Measurements from ENCODE around the gene MLH3.

DNA sequence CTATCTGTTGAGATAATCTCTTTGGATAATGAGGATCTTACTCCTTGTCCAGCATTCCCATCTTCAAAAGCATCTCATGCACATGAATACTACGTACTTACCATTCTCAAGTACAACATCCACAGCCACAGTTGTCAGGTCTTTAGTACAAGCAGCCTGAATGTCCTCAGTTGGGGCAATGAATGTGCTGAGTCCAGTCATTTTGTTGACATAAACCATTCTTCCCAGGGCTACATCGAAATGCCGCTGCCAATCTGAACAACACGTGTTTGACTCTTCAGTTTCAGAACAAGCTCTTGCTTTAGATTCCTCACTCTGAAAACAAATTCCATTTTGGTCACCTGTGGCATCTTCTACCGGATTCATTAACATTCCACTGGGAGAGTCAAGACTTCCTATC lies 5.0 kb downstream of the MLH3 start:
- TF ChIP-seq, protein P1, sequence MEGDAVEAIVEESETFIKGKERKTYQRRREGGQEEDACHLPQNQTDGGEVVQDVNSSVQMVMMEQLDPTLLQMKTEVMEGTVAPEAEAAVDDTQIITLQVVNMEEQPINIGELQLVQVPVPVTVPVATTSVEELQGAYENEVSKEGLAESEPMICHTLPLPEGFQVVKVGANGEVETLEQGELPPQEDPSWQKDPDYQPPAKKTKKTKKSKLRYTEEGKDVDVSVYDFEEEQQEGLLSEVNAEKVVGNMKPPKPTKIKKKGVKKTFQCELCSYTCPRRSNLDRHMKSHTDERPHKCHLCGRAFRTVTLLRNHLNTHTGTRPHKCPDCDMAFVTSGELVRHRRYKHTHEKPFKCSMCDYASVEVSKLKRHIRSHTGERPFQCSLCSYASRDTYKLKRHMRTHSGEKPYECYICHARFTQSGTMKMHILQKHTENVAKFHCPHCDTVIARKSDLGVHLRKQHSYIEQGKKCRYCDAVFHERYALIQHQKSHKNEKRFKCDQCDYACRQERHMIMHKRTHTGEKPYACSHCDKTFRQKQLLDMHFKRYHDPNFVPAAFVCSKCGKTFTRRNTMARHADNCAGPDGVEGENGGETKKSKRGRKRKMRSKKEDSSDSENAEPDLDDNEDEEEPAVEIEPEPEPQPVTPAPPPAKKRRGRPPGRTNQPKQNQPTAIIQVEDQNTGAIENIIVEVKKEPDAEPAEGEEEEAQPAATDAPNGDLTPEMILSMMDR (IDR thresholded peaks at IDR 0.05; ENCODE audit: extremely low read depth in 1 of 2, insufficient read depth in 1 of 2, low read depth in 1 of 2, low read length in 2 of 2): no peak
- TF ChIP-seq FOS (IDR thresholded peaks at IDR 0.05; ENCODE audit: borderline replicate concordance, insufficient read depth, low read length) (no peak), JUN (IDR thresholded peaks at IDR 0.05; ENCODE audit: borderline replicate concordance, insufficient read depth, insufficient read length, low read depth) (no peak), EZH2 (IDR thresholded peaks at IDR 0.05; ENCODE audit: borderline replicate concordance, low read depth, low read length, severe bottlenecking) (no peak), POLR2A (IDR thresholded peaks at IDR 0.05; ENCODE audit: low read depth, low read length) (no peak), POLR2AphosphoS5 (IDR thresholded peaks at IDR 0.05; ENCODE audit: insufficient read depth, low read depth, low read length) (no peak)
- TF ChIP-seq, protein P2, sequence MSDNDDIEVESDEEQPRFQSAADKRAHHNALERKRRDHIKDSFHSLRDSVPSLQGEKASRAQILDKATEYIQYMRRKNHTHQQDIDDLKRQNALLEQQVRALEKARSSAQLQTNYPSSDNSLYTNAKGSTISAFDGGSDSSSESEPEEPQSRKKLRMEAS (IDR thresholded peaks at IDR 0.05; ENCODE audit: insufficient read depth, insufficient read length): no peak

Data from endothelial cell of umbilical vein (primary cell).